Liver (tissue), 3 donors: ENCODE results near the gene DNAH17.

Source experiments
- ATF3 ChIP-seq: IDR thresholded peaks from 2 replicates; pipeline ENCODE4 v1.6.1; 2016; ENCODE audit warnings: antibody characterized with exemption
- CTCF ChIP-seq: fragments of 150-350 bp; IDR thresholded peaks from 2 replicates; pipeline ENCODE4 v1.5.1; 2017; ENCODE audit warnings: improper control_type of control experiment, low read depth, low read length; ENCODE audit not compliant: missing input control
- EGR1 ChIP-seq, 2 donors: IDR thresholded peaks; 2 replicates each; pipeline ENCODE4 v1.6.1; 2016 to 2018; ENCODE audit warnings: antibody characterized with exemption in 2 of 2, low read depth in 2 of 2
- HNF4A ChIP-seq, 2 donors: conservative IDR thresholded peaks; 2 replicates each; pipeline ENCODE4 v1.6.1; 2016; ENCODE audit warnings: antibody characterized with exemption in 2 of 2, mild to moderate bottlenecking in 2 of 2
- MAX ChIP-seq: IDR thresholded peaks from 2 replicates; pipeline ENCODE4 v1.6.1; 2016; ENCODE audit warnings: antibody characterized with exemption
- NR2F2 ChIP-seq: IDR thresholded peaks from 2 replicates; pipeline ENCODE4 v1.6.1; 2016; ENCODE audit warnings: antibody characterized with exemption
- RAD21 ChIP-seq, 2 donors: IDR thresholded peaks; 2 replicates each; pipeline ENCODE4 v1.6.1; 2016; ENCODE audit warnings: antibody characterized with exemption in 2 of 2, mild to moderate bottlenecking in 2 of 2
- REST ChIP-seq: IDR thresholded peaks from 2 replicates; pipeline ENCODE4 v1.6.1; 2016; ENCODE audit warnings: antibody characterized with exemption, mild to moderate bottlenecking
- SP1 ChIP-seq: IDR thresholded peaks from 2 replicates; pipeline ENCODE4 v1.6.1; 2018; ENCODE audit warnings: antibody characterized with exemption, mild to moderate bottlenecking
- TAF1 ChIP-seq: conservative IDR thresholded peaks from 2 replicates; pipeline ENCODE4 v1.6.1; 2016; ENCODE audit warnings: antibody characterized with exemption, mild to moderate bottlenecking
- ZBTB33 ChIP-seq: IDR thresholded peaks from 2 replicates; pipeline ENCODE4 v1.6.1; 2016; ENCODE audit warnings: antibody characterized with exemption
- donor health status: healthy.
- donor health status: healthy.

- no peak for TF ChIP-seq CTCF
- TF ChIP-seq MAX = no peak
- no peak for TF ChIP-seq TAF1
- no peak for TF ChIP-seq REST
- TF ChIP-seq RAD21 (IDR thresholded peaks at IDR 0.05) = no peak
- TF ChIP-seq ATF3 = no peak
- no peak for TF ChIP-seq ZBTB33
- no peak for TF ChIP-seq SP1
- TF ChIP-seq EGR1 (IDR thresholded peaks at IDR 0.05; ENCODE audit: low read depth in 2 of 2) = no peak
- TF ChIP-seq HNF4A (conservative IDR thresholded peaks at IDR 0.05) = no peak
- no peak for TF ChIP-seq NR2F2
These were observed 139.6 kb downstream of the DNAH17 start for GRCh38 chr17:78437508-78438169.
